Amniotic stem cell (primary cell): ENCODE measurements around the gene BEND6.
"Not testable (repeated sequence)": the region's sequence is repeated elsewhere in the genome, so short reads cannot be mapped to it uniquely, and the experiment has no call there.

Experiments used
- DNase-seq: peaks from one replicate; lab custom pipeline; 2025; lab: John Stamatoyannopoulos, UW

The BEND6 gene

GRCh38 chr6:56984361-56984760, 29.5 kb downstream of the BEND6 start:
- no peak for DNase-seq

- DNase-seq: no peak
Observed at GRCh38 chr6:56984884-56985283, 30.0 kb downstream of the BEND6 start.

- no peak for DNase-seq
Observed at GRCh38 chr6:56986611-56987010, 31.7 kb downstream of the BEND6 start.

GRCh38 chr6:56988145-56988544, 33.2 kb downstream of the BEND6 start:
- no peak for DNase-seq

GRCh38 chr6:56992036-56992435, 37.1 kb downstream of the BEND6 start:
- DNase-seq: no peak

- DNase-seq: no peak
Observed at GRCh38 chr6:56992703-56993102, 37.8 kb downstream of the BEND6 start.

GRCh38 chr6:56995347-56995902, 40.5 kb downstream of the BEND6 start:
- DNase-seq: no peak

- DNase-seq: no peak
Observed at GRCh38 chr6:56996401-56996800, 41.5 kb downstream of the BEND6 start.

- DNase-seq: no peak
Observed at GRCh38 chr6:56999049-56999448, 44.1 kb downstream of the BEND6 start.

GRCh38 chr6:56999748-57000147, 44.8 kb downstream of the BEND6 start:
- not testable (repeated sequence) for DNase-seq

- DNase-seq: no peak
Observed at GRCh38 chr6:57002197-57002596, 47.3 kb downstream of the BEND6 start.

- no peak for DNase-seq
Observed at GRCh38 chr6:57004292-57004691, 49.4 kb downstream of the BEND6 start.

- DNase-seq: no peak
Observed at GRCh38 chr6:57006101-57006500, 51.2 kb downstream of the BEND6 start.

GRCh38 chr6:57008069-57008468, 53.2 kb downstream of the BEND6 start:
- not testable (repeated sequence) for DNase-seq

GRCh38 chr6:57013521-57013926, 58.6 kb downstream of the BEND6 start:
- peak; percentile 28 for DNase-seq

- DNase-seq: no peak
Observed at GRCh38 chr6:57017069-57017468, 62.2 kb downstream of the BEND6 start.

GRCh38 chr6:57017841-57018240, 62.9 kb downstream of the BEND6 start:
- no peak for DNase-seq

- no peak for DNase-seq
Observed at GRCh38 chr6:57019434-57019833, 64.5 kb downstream of the BEND6 start.

- peak; percentile 62 for DNase-seq
Observed at GRCh38 chr6:57021086-57021720, 66.3 kb downstream of the BEND6 start.

- no peak for DNase-seq
Observed at GRCh38 chr6:57024321-57024720, 69.4 kb downstream of the BEND6 start.

GRCh38 chr6:57024775-57025174, 69.9 kb downstream of the BEND6 start:
- DNase-seq: no peak

- no peak for DNase-seq
Observed at GRCh38 chr6:57026001-57026400, 71.1 kb downstream of the BEND6 start.

GRCh38 chr6:57027301-57027700, 72.4 kb downstream of the BEND6 start:
- no peak for DNase-seq

GRCh38 chr6:57029213-57029612, 74.3 kb downstream of the BEND6 start:
- no peak for DNase-seq
